Ishikawa (cell line): Measurements from ENCODE around the gene RNASE2.

ENCODE experiments used
- CEBPB ChIP-seq: IDR thresholded peaks from 2 replicates; pipeline ENCODE4 v1.6.1; 2012
- CREB1 ChIP-seq: IDR thresholded peaks from 2 replicates; pipeline ENCODE4 v1.6.1; 2012; ENCODE audit warnings: low read depth
- EGR1 ChIP-seq: IDR thresholded peaks from 2 replicates; pipeline ENCODE4 v1.6.1; 2012
- EP300 ChIP-seq: IDR thresholded peaks from 2 replicates; pipeline ENCODE4 v1.6.1; 2012; ENCODE audit warnings: borderline replicate concordance
- FOXM1 ChIP-seq: IDR thresholded peaks from 2 replicates; pipeline ENCODE4 v1.6.1; 2012; ENCODE audit warnings: low read depth, borderline replicate concordance
- MAX ChIP-seq: IDR thresholded peaks from 2 replicates; pipeline ENCODE4 v1.6.1; 2012
- NFIC ChIP-seq: IDR thresholded peaks from 2 replicates; pipeline ENCODE4 v1.6.1; 2012
- RAD21 ChIP-seq: IDR thresholded peaks from 2 replicates; pipeline ENCODE4 v1.6.1; 2012; ENCODE audit warnings: low read depth
- TAF1 ChIP-seq: IDR thresholded peaks from 2 replicates; pipeline ENCODE4 v1.6.1; 2012; ENCODE audit warnings: low read depth, mild to moderate bottlenecking
- TCF12 ChIP-seq: IDR thresholded peaks from 2 replicates; pipeline ENCODE4 v1.6.1; 2012; ENCODE audit warnings: low read depth
- TEAD4 ChIP-seq: IDR thresholded peaks from 2 replicates; pipeline ENCODE4 v1.6.1; 2012
- USF1 ChIP-seq: IDR thresholded peaks from 2 replicates; pipeline ENCODE4 v1.6.1; 2012
- YY1 ChIP-seq: IDR thresholded peaks from 2 replicates; pipeline ENCODE4 v1.6.1; 2012; ENCODE audit warnings: low read depth
- ZBTB7A ChIP-seq: IDR thresholded peaks from 2 replicates; pipeline ENCODE4 v1.6.1; 2012; ENCODE audit warnings: low read depth
- TF ChIP-seq, protein P1 (sequence below): IDR thresholded peaks from 2 replicates; pipeline ENCODE4 v1.6.1; 2012; ENCODE audit warnings: low read depth, mild to moderate bottlenecking

RNASE2 gene

DNA sequence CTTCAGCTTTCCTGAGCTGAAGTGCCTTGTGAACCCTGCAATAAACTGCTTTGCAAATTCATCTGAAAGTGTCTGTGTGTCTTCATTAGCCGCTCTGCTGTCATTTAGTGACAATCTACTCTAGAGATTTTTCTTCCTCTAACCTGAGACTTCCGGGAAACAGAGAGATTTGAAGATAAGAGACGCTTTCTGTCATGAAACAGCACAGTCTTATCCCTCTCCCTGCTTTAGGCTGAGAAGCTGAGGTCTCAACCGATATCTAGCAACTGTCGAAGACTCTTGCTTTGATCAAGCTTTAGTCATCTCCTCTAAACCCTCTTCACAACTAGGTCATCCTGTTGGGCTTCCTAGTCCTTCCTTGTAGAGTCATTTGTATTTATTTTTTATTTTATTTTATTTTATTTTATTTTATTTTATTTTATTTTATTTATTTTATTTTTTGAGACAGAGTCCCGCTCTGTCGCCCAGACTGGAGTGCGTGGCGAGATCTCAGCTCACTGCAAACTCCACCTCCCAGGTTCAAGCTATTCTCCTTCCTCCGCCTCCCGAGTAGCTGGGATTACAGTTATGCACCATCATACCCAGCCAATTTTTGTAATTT is 1.2 kb downstream of the RNASE2 start:
- TF ChIP-seq TEAD4 (no peak), RAD21 (no peak), FOXM1 (no peak), EP300 (no peak), MAX (no peak), USF1 (no peak), YY1 (no peak), EGR1 (no peak)
- TF ChIP-seq, protein P1, sequence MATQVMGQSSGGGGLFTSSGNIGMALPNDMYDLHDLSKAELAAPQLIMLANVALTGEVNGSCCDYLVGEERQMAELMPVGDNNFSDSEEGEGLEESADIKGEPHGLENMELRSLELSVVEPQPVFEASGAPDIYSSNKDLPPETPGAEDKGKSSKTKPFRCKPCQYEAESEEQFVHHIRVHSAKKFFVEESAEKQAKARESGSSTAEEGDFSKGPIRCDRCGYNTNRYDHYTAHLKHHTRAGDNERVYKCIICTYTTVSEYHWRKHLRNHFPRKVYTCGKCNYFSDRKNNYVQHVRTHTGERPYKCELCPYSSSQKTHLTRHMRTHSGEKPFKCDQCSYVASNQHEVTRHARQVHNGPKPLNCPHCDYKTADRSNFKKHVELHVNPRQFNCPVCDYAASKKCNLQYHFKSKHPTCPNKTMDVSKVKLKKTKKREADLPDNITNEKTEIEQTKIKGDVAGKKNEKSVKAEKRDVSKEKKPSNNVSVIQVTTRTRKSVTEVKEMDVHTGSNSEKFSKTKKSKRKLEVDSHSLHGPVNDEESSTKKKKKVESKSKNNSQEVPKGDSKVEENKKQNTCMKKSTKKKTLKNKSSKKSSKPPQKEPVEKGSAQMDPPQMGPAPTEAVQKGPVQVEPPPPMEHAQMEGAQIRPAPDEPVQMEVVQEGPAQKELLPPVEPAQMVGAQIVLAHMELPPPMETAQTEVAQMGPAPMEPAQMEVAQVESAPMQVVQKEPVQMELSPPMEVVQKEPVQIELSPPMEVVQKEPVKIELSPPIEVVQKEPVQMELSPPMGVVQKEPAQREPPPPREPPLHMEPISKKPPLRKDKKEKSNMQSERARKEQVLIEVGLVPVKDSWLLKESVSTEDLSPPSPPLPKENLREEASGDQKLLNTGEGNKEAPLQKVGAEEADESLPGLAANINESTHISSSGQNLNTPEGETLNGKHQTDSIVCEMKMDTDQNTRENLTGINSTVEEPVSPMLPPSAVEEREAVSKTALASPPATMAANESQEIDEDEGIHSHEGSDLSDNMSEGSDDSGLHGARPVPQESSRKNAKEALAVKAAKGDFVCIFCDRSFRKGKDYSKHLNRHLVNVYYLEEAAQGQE: no peak

DNA sequence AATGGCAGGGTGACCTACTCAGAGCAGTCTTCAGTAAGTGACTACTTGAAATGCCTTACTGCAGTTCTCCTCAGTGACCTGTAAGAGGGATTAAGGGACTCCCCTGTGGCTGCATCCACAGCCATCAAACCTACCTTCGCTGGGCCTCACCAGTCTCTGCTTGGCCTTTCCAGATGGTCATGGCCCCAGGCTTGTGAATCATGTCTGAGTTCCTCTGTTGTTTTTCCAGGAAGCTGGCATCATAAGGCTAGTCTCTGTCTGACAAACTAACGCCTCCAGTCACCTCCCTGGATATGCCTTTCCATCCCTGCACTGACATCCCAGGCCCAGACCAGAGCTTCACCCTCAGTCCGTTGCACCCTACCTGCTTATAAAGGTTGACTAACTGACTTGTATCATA is 14.0 kb downstream of the RNASE2 start:
- no peak for TF ChIP-seq TCF12
- no peak for TF ChIP-seq NFIC
- TF ChIP-seq MAX: no peak
- TF ChIP-seq, protein P1: no peak
- no peak for TF ChIP-seq ZBTB7A
- no peak for TF ChIP-seq RAD21
- TF ChIP-seq CREB1: no peak
- TF ChIP-seq TAF1: no peak
- TF ChIP-seq EGR1: no peak
- TF ChIP-seq CEBPB: no peak
- TF ChIP-seq EP300: no peak
- TF ChIP-seq FOXM1: no peak

DNA sequence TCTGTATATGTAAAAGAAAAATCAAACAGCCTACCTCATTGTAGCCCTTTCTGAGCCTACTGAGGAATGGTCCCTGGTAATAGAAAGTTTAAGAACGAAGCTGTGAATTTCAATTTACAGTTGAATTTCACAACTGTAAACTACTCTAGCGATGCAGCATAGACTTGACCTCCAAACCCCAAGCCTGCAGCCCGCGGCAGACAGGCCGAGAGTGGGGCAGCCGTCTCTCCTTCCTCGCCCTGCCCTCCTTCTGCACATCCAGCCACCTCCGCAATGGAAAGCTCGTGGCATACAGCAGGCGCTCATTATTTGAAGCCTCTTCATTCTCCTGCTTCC is 15.3 kb downstream of the RNASE2 start:
- no peak for TF ChIP-seq FOXM1
- no peak for TF ChIP-seq USF1
- TF ChIP-seq EGR1: no peak
- no peak for TF ChIP-seq CREB1
- TF ChIP-seq, protein P1: no peak
- no peak for TF ChIP-seq MAX
- TF ChIP-seq CEBPB: no peak
- no peak for TF ChIP-seq TEAD4
- TF ChIP-seq NFIC: no peak
- no peak for TF ChIP-seq RAD21
- TF ChIP-seq EP300: no peak
- TF ChIP-seq YY1: no peak

GRCh38 chr14:20970983-20971704 is 15.9 kb downstream of the RNASE2 start:
- no peak for TF ChIP-seq NFIC
- peak; percentile 34; the same call in 1 of the 2 replicates for TF ChIP-seq MAX
- no peak for TF ChIP-seq EGR1
- TF ChIP-seq ZBTB7A: 0 out of 2 replicates have a peak, but pooled peaks have one; percentile 48
- no peak for TF ChIP-seq CEBPB
- peak; percentile 63 for TF ChIP-seq RAD21
- TF ChIP-seq EP300: no peak
- TF ChIP-seq, protein P1: no peak
- TF ChIP-seq TAF1: 0 out of 2 replicates have a peak, but pooled peaks have one; percentile 18
- no peak for TF ChIP-seq YY1
- TF ChIP-seq TCF12: no peak
- no peak for TF ChIP-seq CREB1
- no peak for TF ChIP-seq FOXM1
- TF ChIP-seq USF1: no peak
- TF ChIP-seq TEAD4: peak; percentile 72; the same call in 1 of the 2 replicates
